Left ventricle myocardium inferior (tissue), 1 donor: ENCODE data around the gene TSPEAR. TPM values are rescaled to one million over a fixed set of nuclear protein-coding genes. Genes with fewer than 3 reads are reported as not detected.
"Not testable (repeated sequence)": the region's sequence is repeated elsewhere in the genome, so short reads cannot be mapped to it uniquely, and the experiment has no call there.

Experiments used
- DNase-seq: peaks from one replicate; pipeline ENCODE4 v3.0.0-alpha.2; 2020
- H3K27ac ChIP-seq: fragments of 200-600 bp; replicated peaks from 2 replicates; pipeline ENCODE4 v1.8.0; 2021
- H3K27me3 ChIP-seq: fragments of 200-600 bp; 2 replicates; pipeline ENCODE4 v1.8.0; 2021; ENCODE audit warnings: low read depth
- H3K36me3 ChIP-seq: fragments of 200-600 bp; 2 replicates; pipeline ENCODE4 v1.8.0; 2021
- H3K4me1 ChIP-seq: fragments of 200-600 bp; 2 replicates; pipeline ENCODE4 v1.8.0; 2021
- H3K4me3 ChIP-seq: fragments of 200-600 bp; 2 replicates; pipeline ENCODE4 v1.8.0; 2021; ENCODE audit warnings: mild to moderate bottlenecking, moderate library complexity
- H3K9me3 ChIP-seq: fragments of 200-600 bp; replicated peaks from 2 replicates; pipeline ENCODE4 v1.8.0; 2021
- intact Hi-C: fragments of 100-400 bp; cut with micrococcal nuclease; formaldehyde crosslinking; loops from one replicate; pipeline ENCODE4 v1.11.0; 2022
- total RNA-seq: library from RNA; stranded (reverse); fragmentation: NEBNext Ultra II Directional; extraction: Animal tissue kit (Norgen Biotek cat#: 25700); gene quantifications from one replicate; pipeline ENCODE4 v1.2.1, GENCODE V29; 2021
- TF ChIP-seq, protein P1 (sequence below): fragments of 200-600 bp; IDR thresholded peaks from 2 replicates; pipeline ENCODE4 v1.8.0; 2021; ENCODE audit warnings: antibody characterized with exemption, mild to moderate bottlenecking, borderline replicate concordance
- donor health status: DM: no; HTN: yes; CAD: no; lungs with severe emphysema.

TSPEAR gene
- total RNA-seq, 1 donor from 2014 or later: 3.3 TPM

DNA sequence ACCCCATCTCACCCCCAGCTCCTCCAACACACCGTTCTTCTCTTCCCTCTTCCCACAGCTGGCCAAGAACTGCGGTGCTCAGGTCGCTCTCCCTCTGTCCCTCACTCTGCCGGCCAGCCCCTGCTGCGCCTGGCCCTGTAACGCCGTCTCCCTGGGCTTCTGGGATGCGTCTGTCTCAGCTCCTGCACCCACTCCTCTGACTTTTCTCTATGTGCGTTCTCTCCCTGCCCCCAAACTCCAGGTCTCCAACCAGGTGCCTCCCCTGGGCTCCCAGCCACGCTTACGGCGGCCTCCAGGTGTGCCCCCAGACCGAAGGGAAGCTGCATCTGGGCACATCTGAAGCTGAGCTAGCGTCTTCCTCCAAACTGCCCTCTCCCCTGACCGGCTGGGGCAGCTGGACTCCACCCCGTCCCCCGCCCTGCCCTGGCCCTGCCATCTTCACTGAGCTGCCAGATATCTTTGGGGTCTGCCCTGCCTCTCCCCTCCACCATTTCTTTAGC, 11.8 kb downstream of the TSPEAR start:
- H3K4me3 ChIP-seq: no peak overlapping the region
- H3K27me3 ChIP-seq: peaks cover 90% of the 10 kb centered on the region
- no peaks in the 10 kb centered on the region for H3K4me1 ChIP-seq
- peaks cover 3% of the 10 kb centered on the region for H3K9me3 ChIP-seq
- no peak for DNase-seq
- intact Hi-C loops: no loop called here
- no peak overlapping the region for H3K27ac ChIP-seq
- TF ChIP-seq, protein P1, sequence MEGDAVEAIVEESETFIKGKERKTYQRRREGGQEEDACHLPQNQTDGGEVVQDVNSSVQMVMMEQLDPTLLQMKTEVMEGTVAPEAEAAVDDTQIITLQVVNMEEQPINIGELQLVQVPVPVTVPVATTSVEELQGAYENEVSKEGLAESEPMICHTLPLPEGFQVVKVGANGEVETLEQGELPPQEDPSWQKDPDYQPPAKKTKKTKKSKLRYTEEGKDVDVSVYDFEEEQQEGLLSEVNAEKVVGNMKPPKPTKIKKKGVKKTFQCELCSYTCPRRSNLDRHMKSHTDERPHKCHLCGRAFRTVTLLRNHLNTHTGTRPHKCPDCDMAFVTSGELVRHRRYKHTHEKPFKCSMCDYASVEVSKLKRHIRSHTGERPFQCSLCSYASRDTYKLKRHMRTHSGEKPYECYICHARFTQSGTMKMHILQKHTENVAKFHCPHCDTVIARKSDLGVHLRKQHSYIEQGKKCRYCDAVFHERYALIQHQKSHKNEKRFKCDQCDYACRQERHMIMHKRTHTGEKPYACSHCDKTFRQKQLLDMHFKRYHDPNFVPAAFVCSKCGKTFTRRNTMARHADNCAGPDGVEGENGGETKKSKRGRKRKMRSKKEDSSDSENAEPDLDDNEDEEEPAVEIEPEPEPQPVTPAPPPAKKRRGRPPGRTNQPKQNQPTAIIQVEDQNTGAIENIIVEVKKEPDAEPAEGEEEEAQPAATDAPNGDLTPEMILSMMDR: no peak
- H3K36me3 ChIP-seq: no peaks in the 10 kb centered on the region

DNA sequence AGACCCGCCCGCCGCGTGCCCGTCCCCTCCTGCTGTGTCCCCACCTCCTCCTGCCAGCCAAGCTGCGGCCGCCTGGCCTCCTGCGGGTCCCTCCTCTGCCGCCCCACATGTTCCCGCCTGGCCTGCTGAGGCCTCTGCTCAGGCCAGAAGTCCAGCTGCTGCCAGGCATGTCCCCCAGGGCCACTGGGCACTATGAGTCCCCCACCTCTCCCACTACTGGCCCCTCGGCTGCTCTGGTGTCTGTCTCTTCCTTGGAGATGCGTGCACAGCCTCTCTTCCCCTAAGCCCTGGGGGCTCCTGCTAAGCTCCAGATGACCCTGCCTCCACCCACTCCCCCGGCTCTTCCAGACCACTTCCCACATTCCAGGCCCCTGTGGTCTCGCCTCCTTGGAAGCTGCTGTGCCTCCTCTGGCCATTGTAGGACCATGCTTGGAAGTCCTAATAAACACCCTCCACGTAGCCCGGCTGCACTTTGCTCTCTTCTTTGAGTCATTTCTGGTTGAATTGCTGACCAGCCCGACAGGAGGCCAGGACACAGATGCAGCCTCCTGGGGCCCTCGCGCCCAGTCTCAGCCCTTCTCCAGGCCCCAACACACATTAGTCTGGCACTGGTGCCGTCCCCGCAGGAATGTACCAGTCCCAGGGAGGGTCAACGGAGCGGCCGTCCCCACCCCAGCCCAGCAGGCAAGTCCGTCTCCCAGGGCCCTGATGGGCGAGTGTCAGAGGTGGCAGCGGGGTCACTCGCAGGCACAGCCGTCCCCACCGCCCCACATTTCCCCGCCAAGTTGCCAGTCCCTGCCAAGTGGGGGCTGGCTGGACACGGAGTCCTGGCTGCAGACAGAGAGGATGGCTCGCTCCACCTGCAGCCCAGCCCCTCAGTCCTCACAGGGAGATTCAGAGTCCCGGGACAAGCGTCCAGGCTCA, 13.3 kb downstream of the TSPEAR start:
- Histone ChIP-seq H3K4me1 (no peaks in the 10 kb centered on the region), H3K9me3 (peaks cover 18% of the 10 kb centered on the region), H3K27me3 (peaks cover 76% of the 10 kb centered on the region), H3K27ac (no peak overlapping the region), H3K4me3 (no peak overlapping the region), H3K36me3 (no peaks in the 10 kb centered on the region)
- TF ChIP-seq, protein P1: no peak
- DNase-seq: no peak
- intact Hi-C loops: no loop called here

DNA sequence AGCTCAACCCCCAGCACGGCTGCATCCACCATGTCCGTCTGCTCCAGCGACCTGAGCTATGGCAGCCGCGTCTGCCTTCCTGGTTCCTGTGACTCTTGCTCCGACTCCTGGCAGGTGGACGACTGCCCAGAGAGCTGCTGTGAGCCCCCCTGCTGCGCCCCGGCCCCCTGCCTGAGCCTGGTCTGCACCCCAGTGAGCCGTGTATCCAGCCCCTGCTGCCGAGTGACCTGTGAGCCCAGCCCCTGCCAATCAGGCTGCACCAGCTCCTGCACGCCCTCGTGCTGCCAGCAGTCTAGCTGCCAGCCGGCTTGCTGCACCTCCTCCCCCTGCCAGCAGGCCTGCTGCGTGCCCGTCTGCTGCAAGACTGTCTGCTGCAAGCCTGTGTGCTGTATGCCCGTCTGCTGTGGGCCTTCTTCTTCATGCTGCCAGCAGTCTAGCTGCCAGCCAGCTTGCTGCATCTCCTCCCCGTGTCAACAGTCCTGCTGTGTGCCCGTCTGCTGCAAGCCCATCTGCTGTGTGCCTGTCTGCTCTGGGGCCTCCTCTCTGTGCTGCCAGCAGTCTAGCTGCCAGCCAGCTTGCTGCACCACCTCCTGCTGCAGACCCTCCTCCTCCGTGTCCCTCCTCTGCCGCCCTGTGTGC, 14.1 kb downstream of the TSPEAR start, which contains the start of gene KRTAP10-12:
TSS of gene KRTAP10-12 (plus strand) at position 1 of the 639 bp plus-strand sequence. CDS start at position 31, 30 bp downstream.
- H3K36me3 ChIP-seq, DNase-seq, H3K4me3 ChIP-seq, H3K27ac ChIP-seq, H3K4me1 ChIP-seq, intact Hi-C loops: not testable (repeated sequence)
- peaks cover 68% of the 10 kb centered on the region for H3K27me3 ChIP-seq
- peaks cover 26% of the 10 kb centered on the region for H3K9me3 ChIP-seq

DNA sequence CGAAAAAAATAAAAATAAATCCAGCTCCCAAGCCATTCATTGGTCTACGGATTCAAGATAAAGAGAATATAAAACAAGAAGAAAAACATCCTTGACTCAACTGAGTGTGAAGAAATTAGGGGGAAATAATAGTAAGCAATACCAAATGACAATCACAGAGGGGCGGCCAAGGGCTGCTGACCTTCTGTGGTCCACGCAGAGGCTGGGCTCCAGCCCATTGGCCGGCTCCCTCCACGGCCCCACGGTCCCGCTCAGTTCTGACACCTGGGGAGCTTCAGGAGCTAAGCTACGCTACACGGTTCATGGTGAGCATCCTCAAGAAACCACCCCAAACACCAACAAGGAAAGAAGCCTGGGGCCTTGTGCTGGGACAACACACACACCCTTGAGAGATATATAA, 14.8 kb downstream of the TSPEAR start:
- no peak for DNase-seq
- H3K27ac ChIP-seq: no peak overlapping the region
- peaks cover 30% of the 10 kb centered on the region for H3K9me3 ChIP-seq
- no peak overlapping the region for H3K4me3 ChIP-seq
- TF ChIP-seq, protein P1: no peak
- no peaks in the 10 kb centered on the region for H3K4me1 ChIP-seq
- intact Hi-C loops: no loop called here
- peaks cover 60% of the 10 kb centered on the region for H3K27me3 ChIP-seq
- H3K36me3 ChIP-seq: no peaks in the 10 kb centered on the region

DNA sequence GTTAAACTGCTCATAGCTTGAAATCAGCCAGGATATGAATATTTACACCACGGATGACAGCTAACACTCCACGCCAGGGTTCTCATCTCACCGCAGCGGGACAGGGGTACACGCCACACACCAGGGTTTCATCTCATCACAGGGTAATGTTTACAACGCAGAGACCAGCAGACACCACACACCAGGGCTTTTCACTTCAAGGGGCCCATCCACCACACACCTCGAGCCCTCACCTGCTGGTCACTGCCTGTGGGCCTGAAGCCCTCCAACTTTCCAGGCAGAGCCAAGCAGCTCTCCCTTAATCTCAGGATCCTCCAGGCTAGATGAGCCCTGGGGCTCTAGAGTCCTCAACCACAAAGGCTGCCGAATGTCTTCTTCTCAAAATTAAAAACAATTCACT, 15.7 kb downstream of the TSPEAR start:
- H3K27ac ChIP-seq: no peak overlapping the region
- no peak overlapping the region for H3K4me3 ChIP-seq
- no peaks in the 10 kb centered on the region for H3K4me1 ChIP-seq
- H3K27me3 ChIP-seq: peaks cover 51% of the 10 kb centered on the region
- no peak for DNase-seq
- H3K36me3 ChIP-seq: no peaks in the 10 kb centered on the region
- peaks cover 30% of the 10 kb centered on the region for H3K9me3 ChIP-seq
- TF ChIP-seq, protein P1: no peak
- intact Hi-C loops: no loop called here
